Measurements from ENCODE around the gene CEBPE. TPM values are rescaled to one million over a fixed set of nuclear protein-coding genes. Genes with fewer than 3 reads are reported as not detected.

Gene CEBPE
- total RNA-seq, 2 donors from 2014 or later: 0.19 TPM; not detected in 1

GRCh38 chr14:23067847-23068788 lies 50.9 kb downstream of the CEBPE start:
- peak; percentile 55 for DNase-seq (ENCODE audit: low spot score)
- intact Hi-C loops (cut with DNase I): loop anchor here in 1 of 2 donors (5.0 kb wide), 1 partner anchor 44 kb away; no protein-coding TSS in a partner anchor

Other genes with a start within 250 kb of the CEBPE start
- gene LRP10, start 247.5 kb downstream of the CEBPE start, total RNA-seq: 100 to 1,000 TPM; 129 to 139 TPM
- gene REM2, start 236.0 kb downstream of the CEBPE start, total RNA-seq: under 1 TPM; 0.23 to 0.43 TPM
- 10 to 100 TPM; 53.8 to 62.2 TPM for gene RBM23, start 200.1 kb downstream of the CEBPE start, total RNA-seq
- gene PRMT5, start 189.9 kb downstream of the CEBPE start, total RNA-seq: 10 to 100 TPM; 44.9 to 45.9 TPM
- gene HAUS4, start 162.2 kb downstream of the CEBPE start, total RNA-seq: 10 to 100 TPM; 18.0 to 29.2 TPM
- gene AJUBA, start 136.7 kb downstream of the CEBPE start, total RNA-seq: 1 to 10 TPM; 5.1 to 6.4 TPM
- 1 to 10 TPM; 3.8 to 5.7 TPM for gene C14orf93, start 109.1 kb downstream of the CEBPE start, total RNA-seq
- 10 to 100 TPM; 71.5 to 78.8 TPM for gene PSMB5, start 84.4 kb downstream of the CEBPE start, total RNA-seq
- gene PSMB11, start 77.0 kb downstream of the CEBPE start, total RNA-seq: not detected
- 1 to 10 TPM; 1.8 to 2.9 TPM for gene CDH24, start 61.7 kb downstream of the CEBPE start, total RNA-seq
- 100 to 1,000 TPM in 1 of 2 donors, 10 to 100 TPM in 1; 85.9 to 112 TPM for gene ACIN1, start 24.1 kb downstream of the CEBPE start, total RNA-seq
- 10 to 100 TPM; 35.2 to 38.7 TPM for gene C14orf119, start 23.8 kb downstream of the CEBPE start, total RNA-seq
- not detected for gene CIROP, start 14.3 kb downstream of the CEBPE start, total RNA-seq
- 10 to 100 TPM; 17.4 to 31.0 TPM for gene SLC7A8, start 64.4 kb upstream of the CEBPE start, total RNA-seq
- gene RNF212B, start 118.7 kb upstream of the CEBPE start, total RNA-seq: not detected
- 1 to 10 TPM; 4.9 to 5.2 TPM for gene HOMEZ, start 166.9 kb upstream of the CEBPE start, total RNA-seq
- gene PPP1R3E, start 183.6 kb upstream of the CEBPE start, total RNA-seq: 1 to 10 TPM; 8.5 to 9.1 TPM
- gene BCL2L2, start 187.6 kb upstream of the CEBPE start, total RNA-seq: 10 to 100 TPM; 65.6 to 81.7 TPM
- 10 to 100 TPM; 67.9 to 79.0 TPM for gene PABPN1, start 202.2 kb upstream of the CEBPE start, total RNA-seq
- gene SLC22A17, start 233.6 kb upstream of the CEBPE start, total RNA-seq: 10 to 100 TPM; 17.7 to 30.6 TPM
- gene EFS, start 245.9 kb upstream of the CEBPE start, total RNA-seq: 10 to 100 TPM; 19.4 to 20.2 TPM

Measured in posterior vena cava (tissue), 2 donors.